CD4-positive, alpha-beta memory T cell (primary cell): Measurements from ENCODE around the gene AK9. TPM values are rescaled to one million over a fixed set of nuclear protein-coding genes. Genes with fewer than 3 reads are reported as not detected.

Experiments
- CTCF ChIA-PET: fragments of 350-600 bp; sonication (Branson Sonifier 250); formaldehyde crosslinking; loops from one replicate; lab custom pipeline; 2021; ENCODE audit warnings: inconsistent platforms; ENCODE audit not compliant: partially characterized antibody; lab: Charles Lee
- POLR2A ChIA-PET: fragments of 350-600 bp; sonication (Branson Sonifier 250); formaldehyde crosslinking; loops from one replicate; lab custom pipeline; 2021; ENCODE audit not compliant: partially characterized antibody; lab: Charles Lee
- DNase-seq, 5 donors: peaks; one replicate each; pipeline versions ENCODE4 v3.0.0 to v3.0.0-alpha.2; 2020 to 2022; ENCODE audit warnings: mixed read lengths in 1 of 5
- H3K27ac ChIP-seq: one replicate; pipeline ENCODE4 v1.7.0; 2013; ENCODE audit warnings: low read depth, low read length
- H3K27me3 ChIP-seq: 2 replicates; pipeline ENCODE4 v1.7.0; 2013; ENCODE audit warnings: mild to moderate bottlenecking, low read length, moderate library complexity; ENCODE audit not compliant: insufficient read depth
- H3K36me3 ChIP-seq: 2 replicates; pipeline ENCODE4 v1.7.0; 2013; ENCODE audit warnings: mild to moderate bottlenecking, low read length, moderate library complexity; ENCODE audit not compliant: insufficient read depth
- H3K4me1 ChIP-seq: 2 replicates; pipeline ENCODE4 v1.7.0; 2013; ENCODE audit warnings: mild to moderate bottlenecking, low read length, moderate library complexity; ENCODE audit not compliant: insufficient read depth
- H3K4me3 ChIP-seq, 2 donors: one replicate each; pipeline ENCODE4 v1.7.0; 2013; ENCODE audit warnings: low read length in 2 of 2, mild to moderate bottlenecking in 1 of 2
- H3K9me3 ChIP-seq, 2 donors: one replicate each; pipeline ENCODE4 v1.7.0; 2013; ENCODE audit warnings: low read length in 2 of 2, control low read depth in 1 of 2; ENCODE audit not compliant: control insufficient read depth in 1 of 2
- H3K27ac Mint-ChIP-seq, 7 donors: one replicate each; pipeline ENCODE4 v1.8.0; 2020 to 2021; ENCODE audit warnings: mixed read lengths in 7 of 7, mild to moderate bottlenecking in 6 of 7, inconsistent platforms in 3 of 7, moderate library complexity in 3 of 7
- H3K27me3 Mint-ChIP-seq, 2 donors: one replicate each; pipeline ENCODE4 v1.8.0; 2020 to 2021; ENCODE audit warnings: mixed read lengths in 2 of 2
- H3K36me3 Mint-ChIP-seq, 2 donors: one replicate each; pipeline ENCODE4 v1.8.0; 2020 to 2021; ENCODE audit warnings: mixed read lengths in 2 of 2, inconsistent platforms in 1 of 2, mild to moderate bottlenecking in 1 of 2
- H3K4me1 Mint-ChIP-seq, 4 donors: one replicate each; pipeline ENCODE4 v1.8.0; 2020 to 2021; ENCODE audit warnings: mixed read lengths in 4 of 4, mild to moderate bottlenecking in 1 of 4
- H3K4me3 Mint-ChIP-seq, 8 donors: one replicate each; pipeline ENCODE4 v1.8.0; 2020 to 2021; ENCODE audit warnings: mixed read lengths in 8 of 8, mild to moderate bottlenecking in 7 of 8, moderate library complexity in 6 of 8, inconsistent platforms in 3 of 8
- H3K9me3 Mint-ChIP-seq, 8 donors: one replicate each; pipeline ENCODE4 v1.8.0; 2020 to 2021; ENCODE audit warnings: mixed read lengths in 8 of 8, mild to moderate bottlenecking in 5 of 8, inconsistent platforms in 3 of 8, moderate library complexity in 1 of 8
- intact Hi-C: fragments of 100-400 bp; cut with micrococcal nuclease; formaldehyde crosslinking; loops from one replicate; pipeline ENCODE4 v1.15.1; 2023
- polyA plus RNA-seq, 2 donors: library from polyadenylated mRNA; unstranded; fragments of 300-500 nt; fragmentation: Illumina TruSeq; gene quantifications; one replicate each; pipeline ENCODE4 v1.2.3, GENCODE V29; 2021
- total RNA-seq, 2 experiments: library from RNA; stranded (reverse); gene quantifications; one replicate each; pipeline ENCODE4 v1.2.3, GENCODE V29; 2021

The AK9 gene
- total and polyA plus RNA-seq, 4 experiments from 2014 or later: 5.1 to 18.4 (median 12.5) TPM

- Mint-ChIP-seq H3K27me3 (no peaks in the 10 kb centered on the region), H3K4me1 (peaks cover 39 to 77% (median 59%) of the 10 kb centered on the region in 4 donors), H3K36me3 (peaks cover 7 to 27% of the 10 kb centered on the region in 2 donors), H3K4me3 (peak overlapping the region in 4 of 8 donors; percentile 4 to 32 (median 31)), H3K9me3 (peaks cover 0 to 1% (median 0%) of the 10 kb centered on the region in 8 donors), H3K27ac (peak overlapping the region; percentile 15 to 99 (median 86))
- intact Hi-C loops: loop anchor here (10.0 kb wide), 1 partner anchor 1362 kb away; the partner anchor contains the start of gene CDK19
- DNase-seq: no peak
- Histone ChIP-seq H3K27ac (no peak overlapping the region), H3K27me3 (no peaks in the 10 kb centered on the region), H3K36me3 (peaks cover 10% of the 10 kb centered on the region), H3K4me3 (no peak overlapping the region), H3K9me3 (no peaks in the 10 kb centered on the region), H3K4me1 (peaks cover 84% of the 10 kb centered on the region)
- POLR2A ChIA-PET: interaction anchor here (0.6 to 13.4 kb wide), 10 partner anchors 10 to 887 kb away, joined by 3 to 220 read pairs (median 9); partner anchors contain the start of genes AK9, CD164, CEP57L1 and FIG4
- CTCF ChIA-PET: interaction anchor here (1.2 to 8.6 kb wide), 2 partner anchors 10 to 38 kb away, joined by 4 to 70 read pairs; partner anchors contain the start of genes PPIL6 and SMPD2
These were observed 237.8 kb downstream of the AK9 start for GRCh38 chr6:109453156-109453555.

- CTCF ChIA-PET: interaction anchor here (1.5 to 8.6 kb wide), 2 partner anchors 9 to 30 kb away, joined by 4 to 70 read pairs; partner anchors contain the start of genes PPIL6 and SMPD2
- intact Hi-C loops: loop anchor here (10.0 kb wide), 1 partner anchor 1363 kb away; the partner anchor contains the start of gene CDK19
These were observed 238.8 kb downstream of the AK9 start for GRCh38 chr6:109452181-109452580.

GRCh38 chr6:109451376-109451775 is 239.6 kb downstream of the AK9 start:
- H3K27me3 Mint-ChIP-seq: no peaks in the 10 kb centered on the region
- no peak overlapping the region for H3K4me3 ChIP-seq
- peak overlapping the region in 6 of 7 donors; percentile 46 to 97 (median 68) for H3K27ac Mint-ChIP-seq
- no peak for DNase-seq
- POLR2A ChIA-PET: interaction anchor here (10.6 to 13.4 kb wide), 2 partner anchors 8 to 68 kb away, joined by 148 to 220 read pairs; partner anchors contain the start of genes CD164, PPIL6 and SMPD2
- intact Hi-C loops: loop anchor here (10.0 kb wide), 1 partner anchor 1363 kb away; the partner anchor contains the start of gene CDK19
- H3K9me3 ChIP-seq: no peaks in the 10 kb centered on the region
- CTCF ChIA-PET: interaction anchor here (0.7 to 8.6 kb wide), 4 partner anchors 8 to 513 kb away, joined by 3 to 70 read pairs (median 4); partner anchors contain the start of genes PPIL6 and SMPD2
- H3K9me3 Mint-ChIP-seq: peaks cover 0 to 1% (median 0%) of the 10 kb centered on the region in 8 donors
- peaks cover 17% of the 10 kb centered on the region for H3K36me3 ChIP-seq
- no peaks in the 10 kb centered on the region for H3K27me3 ChIP-seq
- no peak overlapping the region for H3K27ac ChIP-seq
- peaks cover 68% of the 10 kb centered on the region for H3K4me1 ChIP-seq
- H3K4me3 Mint-ChIP-seq: peak overlapping the region in 1 of 8 donors; percentile 31
- H3K4me1 Mint-ChIP-seq: peaks cover 28 to 67% (median 46%) of the 10 kb centered on the region in 4 donors
- peaks cover 10 to 34% of the 10 kb centered on the region in 2 donors for H3K36me3 Mint-ChIP-seq

More at GRCh38 chr6:109452181-109452580, 238.8 kb downstream of the AK9 start:
- Histone ChIP-seq H3K27me3 (no peaks in the 10 kb centered on the region), H3K27ac (no peak overlapping the region), H3K4me3 (no peak overlapping the region), H3K36me3 (peaks cover 10% of the 10 kb centered on the region), H3K9me3 (no peaks in the 10 kb centered on the region), H3K4me1 (peaks cover 76% of the 10 kb centered on the region)
- Mint-ChIP-seq H3K36me3 (peaks cover 7 to 30% of the 10 kb centered on the region in 2 donors), H3K27me3 (no peaks in the 10 kb centered on the region), H3K4me3 (peak overlapping the region in 3 of 8 donors; percentile 27 to 46 (median 40)), H3K9me3 (peaks cover 0 to 1% (median 0%) of the 10 kb centered on the region in 8 donors), H3K4me1 (peaks cover 32 to 72% (median 53%) of the 10 kb centered on the region in 4 donors), H3K27ac (peak overlapping the region in 6 of 7 donors; percentile 43 to 97 (median 74))
- DNase-seq: no peak
- POLR2A ChIA-PET: interaction anchor here (1.0 to 13.4 kb wide), 7 partner anchors 9 to 239 kb away, joined by 4 to 220 read pairs (median 11); partner anchors contain the start of genes AK9, CD164, FIG4 and PPIL6

- CTCF ChIA-PET: interaction anchor here (0.7 to 8.6 kb wide), 5 partner anchors 8 to 512 kb away, joined by 3 to 70 read pairs (median 4); partner anchors contain the start of genes PPIL6 and SMPD2
- Mint-ChIP-seq H3K9me3 (peaks cover 0 to 1% (median 0%) of the 10 kb centered on the region in 8 donors), H3K4me1 (peaks cover 28 to 68% (median 45%) of the 10 kb centered on the region in 4 donors), H3K36me3 (peaks cover 13 to 39% of the 10 kb centered on the region in 2 donors), H3K27ac (peak overlapping the region in 4 of 7 donors; percentile 58 to 83 (median 81)), H3K27me3 (no peaks in the 10 kb centered on the region), H3K4me3 (peak overlapping the region in 2 of 8 donors; percentile 39 to 43)
- no peak for DNase-seq
- POLR2A ChIA-PET: interaction anchor here (1.0 to 13.4 kb wide), 5 partner anchors 7 to 263 kb away, joined by 3 to 220 read pairs (median 7); partner anchors contain the start of genes CD164, PPIL6 and SMPD2
- H3K4me3 ChIP-seq: no peak overlapping the region
- no peaks in the 10 kb centered on the region for H3K27me3 ChIP-seq
- intact Hi-C loops: loop anchor here (1.0 to 10.0 kb wide), 2 partner anchors 10 to 1364 kb away; partner anchors contain the start of gene CDK19
- no peaks in the 10 kb centered on the region for H3K9me3 ChIP-seq
- no peak overlapping the region for H3K27ac ChIP-seq
- peaks cover 63% of the 10 kb centered on the region for H3K4me1 ChIP-seq
- peaks cover 18% of the 10 kb centered on the region for H3K36me3 ChIP-seq
These were observed 240.2 kb downstream of the AK9 start for GRCh38 chr6:109450801-109451200.

GRCh38 chr6:109449795-109450673 is 241.0 kb downstream of the AK9 start:
- peak; percentile 39 to 66 (median 50) for DNase-seq
- Mint-ChIP-seq H3K27ac (peak overlapping the region; percentile 64 to 93 (median 85)), H3K4me3 (peak overlapping the region; percentile 30 to 71 (median 58)), H3K4me1 (peaks cover 28 to 64% (median 46%) of the 10 kb centered on the region in 4 donors), H3K27me3 (no peaks in the 10 kb centered on the region), H3K36me3 (peaks cover 16 to 43% of the 10 kb centered on the region in 2 donors), H3K9me3 (peaks cover 0 to 1% (median 0%) of the 10 kb centered on the region in 8 donors)
- Histone ChIP-seq H3K36me3 (peaks cover 21% of the 10 kb centered on the region), H3K27ac (peak overlapping the region; percentile 11), H3K27me3 (no peaks in the 10 kb centered on the region), H3K4me3 (no peak overlapping the region), H3K4me1 (peaks cover 63% of the 10 kb centered on the region), H3K9me3 (no peaks in the 10 kb centered on the region)
- ChIA-PET CTCF (interaction anchor here (0.7 to 8.6 kb wide), 6 partner anchors 7 to 262 kb away, joined by 3 to 70 read pairs (median 4); partner anchors contain the start of genes PPIL6 and SMPD2), POLR2A (interaction anchor here (0.5 to 13.4 kb wide), 10 partner anchors 7 to 590 kb away, joined by 3 to 220 read pairs (median 4); partner anchors contain the start of genes CD164, PPIL6, SMPD2 and ZBTB24)
- intact Hi-C loops: loop anchor here (1.0 to 10.0 kb wide), 2 partner anchors 9 to 1365 kb away; partner anchors contain the start of gene CDK19
